Astrocyte of the spinal cord (primary cell): ENCODE results near the gene ACE.

Experiments used
- DNase-seq: peaks from one replicate; pipeline ENCODE4 v3.0.0; 2011; ENCODE audit warnings: low read depth, low spot score
- H3K4me3 ChIP-seq: 2 replicates; pipeline ENCODE4 v1.5.1; 2011; ENCODE audit warnings: low read depth, mild to moderate bottlenecking, low read length, moderate library complexity
- CTCF ChIP-seq: IDR thresholded peaks from 2 replicates; pipeline ENCODE4 v1.5.1; 2012; ENCODE audit warnings: low read depth, mild to moderate bottlenecking, low read length, inconsistent platforms
- in situ Hi-C: cut with HindIII; loops from 2 replicates; pipeline ENCODE4 v1.10.0; 2017; ENCODE audit warnings: low sequenced_read_pairs

ACE gene

GRCh38 chr17:63517825-63518534 lies 41.1 kb downstream of the ACE start:
- no peak overlapping the region for H3K4me3 ChIP-seq
- no peak for TF ChIP-seq CTCF
- in situ Hi-C loops, result no loop called here
- DNase-seq, result no peak

GRCh38 chr17:63519116-63519881 lies 42.4 kb downstream of the ACE start:
- no peak for DNase-seq
- in situ Hi-C loops, result no loop called here
- no peak overlapping the region for H3K4me3 ChIP-seq
- no peak for TF ChIP-seq CTCF

GRCh38 chr17:63519972-63520882 lies 43.4 kb downstream of the ACE start:
- TF ChIP-seq CTCF, result no peak
- DNase-seq, result no peak
- no peak overlapping the region for H3K4me3 ChIP-seq
- in situ Hi-C loops, result no loop called here

- TF ChIP-seq CTCF, result no peak
- no peak for DNase-seq
- in situ Hi-C loops, result no loop called here
- no peak within 1 kb of the TSS for H3K4me3 ChIP-seq
These were observed 46.5 kb downstream of the ACE start, which contains the start of gene KCNH6 for GRCh38 chr17:63523253-63523855. KCNH6 (plus strand) TSS chr17:63523358; CDS start chr17:63523414, 56 bp downstream.

- in situ Hi-C loops, result no loop called here
- TF ChIP-seq CTCF, result no peak
- H3K4me3 ChIP-seq, result no peak overlapping the region
- no peak for DNase-seq
These were observed 47.2 kb downstream of the ACE start for GRCh38 chr17:63524051-63524450.
